SK-N-SH (cell line): Measurements from ENCODE around the gene MCF2L2. TPM values are rescaled to one million over a fixed set of nuclear protein-coding genes. Genes with fewer than 3 reads are reported as not detected.

Source experiments
- CTCF ChIA-PET: fragments of 300-600, 350-600 bp; formaldehyde crosslinking; extraction: SDS; loops from one replicate; lab custom pipeline; 2021; lab: Yijun Ruan, JAX
- POLR2A ChIA-PET: fragments of 350-600 bp; sonication (Branson Sonifier 250); formaldehyde crosslinking; extraction: SDS; loops from one replicate; lab custom pipeline; 2020; ENCODE audit warnings: antibody characterized with exemption, inconsistent platforms; lab: Yijun Ruan, JAX
- DNase-seq: peaks from one replicate; pipeline ENCODE4 v3.0.0; 2012
- H2AFZ ChIP-seq: fragments of 200-600 bp; sonication (generic); 2 replicates; pipeline ENCODE4 v1.8.1; 2016; ENCODE audit warnings: antibody characterized with exemption, mild to moderate bottlenecking, low read depth
- H3F3A ChIP-seq: fragments of 200-600 bp; sonication (generic); replicated peaks from 2 replicates; pipeline ENCODE3; 2016; ENCODE audit warnings: antibody characterized with exemption, mild to moderate bottlenecking; ENCODE audit not compliant: insufficient read depth
- H3K27ac ChIP-seq, 2 experiments: fragments of 200-500 bp in 1 of 2; fragments of 200-600 bp in 1 of 2; sonication (Bioruptor generic) in 1 of 2; sonication (generic), shearing (Covaris generic) in 1 of 2; 2 replicates each; pipeline versions ENCODE4 v1.5.1 to v1.6.1; 2014 to 2016; ENCODE audit warnings: low read depth in 2 of 2, inconsistent platforms in 1 of 2, low read length in 1 of 2, mild to moderate bottlenecking in 1 of 2, mixed read lengths in 1 of 2
- H3K27me3 ChIP-seq: fragments of 200-600 bp; sonication (generic), shearing (Covaris generic); 2 replicates; pipeline ENCODE4 v1.6.1; 2016; ENCODE audit warnings: mixed run types; ENCODE audit not compliant: insufficient read depth
- H3K36me3 ChIP-seq, 2 experiments: fragments of 200-500 bp in 1 of 2; fragments of 200-600 bp in 1 of 2; sonication (Bioruptor generic) in 1 of 2; sonication (generic) in 1 of 2; replicated peaks in 1 of 2; 2 replicates each; pipeline versions ENCODE3 to v1.5.1; 2014 to 2016; ENCODE audit warnings: low read length in 1 of 2, mild to moderate bottlenecking in 1 of 2; ENCODE audit not compliant: insufficient read depth in 2 of 2, control insufficient read depth in 1 of 2
- H3K4me1 ChIP-seq, 2 experiments: fragments of 200-500 bp in 1 of 2; fragments of 200-600 bp in 1 of 2; sonication (Bioruptor generic) in 1 of 2; sonication (generic), shearing (Covaris generic) in 1 of 2; 2 replicates each; pipeline versions ENCODE4 v1.5.1 to v1.6.1; 2014 to 2016; ENCODE audit warnings: low read depth in 1 of 2, low read length in 1 of 2, mixed run types in 1 of 2; ENCODE audit not compliant: insufficient read depth in 2 of 2, control insufficient read depth in 1 of 2
- H3K4me2 ChIP-seq: fragments of 200-600 bp; sonication (generic), shearing (Covaris generic); 2 replicates; pipeline ENCODE4 v1.6.1; 2017; ENCODE audit warnings: mixed run types
- H3K4me3 ChIP-seq, 2 experiments: fragments of 200-500 bp in 1 of 2; fragments of 200-600 bp in 1 of 2; sonication (Bioruptor generic) in 1 of 2; sonication (generic), shearing (Covaris generic) in 1 of 2; 2 replicates each; pipeline versions ENCODE4 v1.5.1 to v1.8.1; 2014 to 2016; ENCODE audit warnings: low read depth in 2 of 2, inconsistent platforms in 1 of 2, low read length in 1 of 2, mild to moderate bottlenecking in 1 of 2, mixed read lengths in 1 of 2, moderate library complexity in 1 of 2
- H3K79me2 ChIP-seq: fragments of 200-600 bp; sonication (generic); 2 replicates; pipeline ENCODE4 v1.8.1; 2017; ENCODE audit warnings: mild to moderate bottlenecking; ENCODE audit not compliant: insufficient read depth
- H3K9ac ChIP-seq: fragments of 200-600 bp; sonication (generic); 2 replicates; pipeline ENCODE4 v1.6.1; 2017; ENCODE audit warnings: mixed run types
- H3K9me2 ChIP-seq: fragments of 200-600 bp; sonication (generic); 2 replicates; pipeline ENCODE4 v1.6.1; 2017; ENCODE audit warnings: mixed run types
- H3K9me3 ChIP-seq: fragments of 200-600 bp; sonication (generic); 2 replicates; pipeline ENCODE4 v1.6.1; 2017; ENCODE audit warnings: mixed run types, mild to moderate bottlenecking, moderate library complexity
- H4K20me1 ChIP-seq: fragments of 200-600 bp; sonication (generic); 2 replicates; pipeline ENCODE4 v1.6.1; 2017; ENCODE audit warnings: mild to moderate bottlenecking, mixed run types; ENCODE audit not compliant: insufficient read depth
- CHD2 ChIP-seq: fragments of 150-350 bp; IDR thresholded peaks from 2 replicates; pipeline ENCODE4 v1.6.1; 2018; ENCODE audit warnings: low read length; ENCODE audit not compliant: partially characterized antibody
- ELF1 ChIP-seq: IDR thresholded peaks from 2 replicates; pipeline ENCODE4 v1.4.0; 2012
- EZH2phosphoT487 ChIP-seq: fragments of 200-600 bp; sonication (generic); IDR thresholded peaks from 2 replicates; pipeline ENCODE4 v1.6.1; 2017; ENCODE audit warnings: low read depth, mixed run types, mild to moderate bottlenecking, antibody characterized with exemption, moderate library complexity, borderline replicate concordance
- FOSL2 ChIP-seq: IDR thresholded peaks from 2 replicates; pipeline ENCODE4 v1.4.0; 2012; ENCODE audit warnings: low read depth, mild to moderate bottlenecking, moderate library complexity, borderline replicate concordance
- GATA2 ChIP-seq: sonication (generic); formaldehyde crosslinking; IDR thresholded peaks from 2 replicates; pipeline ENCODE4 v1.5.0; 2020; ENCODE audit warnings: mild to moderate bottlenecking, missing genetic modification reagents
- JUND ChIP-seq: IDR thresholded peaks from 2 replicates; pipeline ENCODE4 v1.4.0; 2012
- MEF2A ChIP-seq: IDR thresholded peaks from 2 replicates; pipeline ENCODE4 v1.4.0; 2012; ENCODE audit warnings: low read depth, borderline replicate concordance
- MXI1 ChIP-seq: IDR thresholded peaks from 2 replicates; pipeline ENCODE4 v1.6.1; 2012; ENCODE audit warnings: mild to moderate bottlenecking, low read depth, low read length, improper control_type of control experiment
- NRF1 ChIP-seq: IDR thresholded peaks from 2 replicates; pipeline ENCODE4 v1.6.1; 2012; ENCODE audit warnings: low read depth, mild to moderate bottlenecking, low read length
- POLR2AphosphoS5 ChIP-seq: IDR thresholded peaks from 2 replicates; pipeline ENCODE4 v1.6.1; 2012; ENCODE audit warnings: low read depth, low read length
- RAD21 ChIP-seq: IDR thresholded peaks from 2 replicates; pipeline ENCODE4 v1.6.1; 2012; ENCODE audit warnings: mild to moderate bottlenecking, low read length
- REST ChIP-seq: IDR thresholded peaks from 2 replicates; pipeline ENCODE4 v1.6.1; 2012; ENCODE audit warnings: mild to moderate bottlenecking, low read depth, low read length, moderate library complexity
- RXRA ChIP-seq: IDR thresholded peaks from 2 replicates; pipeline ENCODE4 v1.4.0; 2012; ENCODE audit warnings: low read depth, mild to moderate bottlenecking, borderline replicate concordance
- TAF1 ChIP-seq: IDR thresholded peaks from 2 replicates; pipeline ENCODE4 v1.6.1; 2012; ENCODE audit warnings: low read depth, mild to moderate bottlenecking, low read length, moderate library complexity, borderline replicate concordance
- TCF12 ChIP-seq: IDR thresholded peaks from 2 replicates; pipeline ENCODE4 v1.4.0; 2012
- TEAD4 ChIP-seq: IDR thresholded peaks from 2 replicates; pipeline ENCODE4 v1.4.0; 2012; ENCODE audit warnings: mild to moderate bottlenecking, borderline replicate concordance; ENCODE audit not compliant: insufficient read depth
- YY1 ChIP-seq: IDR thresholded peaks from 2 replicates; pipeline ENCODE4 v1.4.0; 2012; ENCODE audit warnings: low read depth, mild to moderate bottlenecking
- WGBS: methylation state at CpG from one replicate; pipeline ENCODE4 v1.1.6; 2017; ENCODE audit warnings: low lambda C conversion rate; 5-methylcytosine and 5-hydroxymethylcytosine counted together
- polyA plus RNA-seq, 3 experiments: library from polyadenylated mRNA; depleted of rRNA; stranded (reverse); fragments of >200 nt; gene quantifications; 2 replicates each; pipeline ENCODE4 v1.2.3, GENCODE V29; 2012
- TF ChIP-seq, protein P1 (sequence below): fragments of 200-600 bp; sonication (generic); IDR thresholded peaks from 2 replicates; pipeline ENCODE4 v1.6.1; 2017; ENCODE audit warnings: antibody characterized with exemption, mild to moderate bottlenecking, moderate library complexity
- TF ChIP-seq, protein P2 (sequence below): fragments of 150-350 bp; IDR thresholded peaks from 2 replicates; pipeline ENCODE4 v1.6.1; 2016; ENCODE audit warnings: mild to moderate bottlenecking, low read depth, low read length

MCF2L2 gene
- polyA plus RNA-seq, 1 of the 3 experiments (the other 2 are of a cell fraction) = 0.56 TPM

DNA sequence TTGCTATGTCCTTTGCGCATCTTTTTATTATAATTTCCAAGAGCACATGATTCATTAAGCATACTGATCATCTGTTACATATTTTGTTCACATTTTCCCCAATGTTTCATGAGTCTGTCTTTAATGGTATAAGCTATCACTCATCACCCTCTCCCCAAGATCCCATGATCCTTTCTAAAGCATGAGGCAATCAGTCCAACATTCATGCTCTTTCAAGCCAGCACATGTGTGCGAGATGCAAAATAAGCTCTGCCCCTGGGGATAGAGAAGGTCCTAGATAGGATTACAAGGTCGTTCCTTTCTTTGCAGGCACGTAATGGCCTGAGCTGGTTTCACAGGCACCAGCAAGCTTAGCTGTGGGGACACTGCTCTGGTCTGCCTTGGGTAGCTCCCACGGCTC is 207.6 kb downstream of the MCF2L2 start:
- Histone ChIP-seq H3K4me1 (no peaks in the 10 kb centered on the region), H3K27ac (no peak overlapping the region), H3K4me3 (no peak overlapping the region), H2AFZ (no peak overlapping the region), H3F3A (no peaks in the 10 kb centered on the region), H3K9me2 (no peaks in the 10 kb centered on the region), H3K27me3 (no peaks in the 10 kb centered on the region), H4K20me1 (no peaks in the 10 kb centered on the region), H3K4me2 (no peak overlapping the region), H3K9ac (no peak overlapping the region), H3K79me2 (no peaks in the 10 kb centered on the region), H3K9me3 (no peaks in the 10 kb centered on the region), H3K36me3 (no peaks in the 10 kb centered on the region)
- ChIA-PET CTCF (no interaction called here), POLR2A (no interaction called here)
- TF ChIP-seq REST = no peak
- TF ChIP-seq, protein P1, sequence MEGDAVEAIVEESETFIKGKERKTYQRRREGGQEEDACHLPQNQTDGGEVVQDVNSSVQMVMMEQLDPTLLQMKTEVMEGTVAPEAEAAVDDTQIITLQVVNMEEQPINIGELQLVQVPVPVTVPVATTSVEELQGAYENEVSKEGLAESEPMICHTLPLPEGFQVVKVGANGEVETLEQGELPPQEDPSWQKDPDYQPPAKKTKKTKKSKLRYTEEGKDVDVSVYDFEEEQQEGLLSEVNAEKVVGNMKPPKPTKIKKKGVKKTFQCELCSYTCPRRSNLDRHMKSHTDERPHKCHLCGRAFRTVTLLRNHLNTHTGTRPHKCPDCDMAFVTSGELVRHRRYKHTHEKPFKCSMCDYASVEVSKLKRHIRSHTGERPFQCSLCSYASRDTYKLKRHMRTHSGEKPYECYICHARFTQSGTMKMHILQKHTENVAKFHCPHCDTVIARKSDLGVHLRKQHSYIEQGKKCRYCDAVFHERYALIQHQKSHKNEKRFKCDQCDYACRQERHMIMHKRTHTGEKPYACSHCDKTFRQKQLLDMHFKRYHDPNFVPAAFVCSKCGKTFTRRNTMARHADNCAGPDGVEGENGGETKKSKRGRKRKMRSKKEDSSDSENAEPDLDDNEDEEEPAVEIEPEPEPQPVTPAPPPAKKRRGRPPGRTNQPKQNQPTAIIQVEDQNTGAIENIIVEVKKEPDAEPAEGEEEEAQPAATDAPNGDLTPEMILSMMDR = no peak
- no peak for TF ChIP-seq POLR2AphosphoS5
- no peak for TF ChIP-seq RXRA
- no peak for TF ChIP-seq RAD21
- TF ChIP-seq TAF1 = no peak
- TF ChIP-seq EZH2phosphoT487 = no peak
- TF ChIP-seq, protein P2, sequence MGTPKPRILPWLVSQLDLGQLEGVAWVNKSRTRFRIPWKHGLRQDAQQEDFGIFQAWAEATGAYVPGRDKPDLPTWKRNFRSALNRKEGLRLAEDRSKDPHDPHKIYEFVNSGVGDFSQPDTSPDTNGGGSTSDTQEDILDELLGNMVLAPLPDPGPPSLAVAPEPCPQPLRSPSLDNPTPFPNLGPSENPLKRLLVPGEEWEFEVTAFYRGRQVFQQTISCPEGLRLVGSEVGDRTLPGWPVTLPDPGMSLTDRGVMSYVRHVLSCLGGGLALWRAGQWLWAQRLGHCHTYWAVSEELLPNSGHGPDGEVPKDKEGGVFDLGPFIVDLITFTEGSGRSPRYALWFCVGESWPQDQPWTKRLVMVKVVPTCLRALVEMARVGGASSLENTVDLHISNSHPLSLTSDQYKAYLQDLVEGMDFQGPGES = no peak
- DNase-seq = no peak
- 68% methylated on average over 5 of the region's 5 CpGs for WGBS

DNA sequence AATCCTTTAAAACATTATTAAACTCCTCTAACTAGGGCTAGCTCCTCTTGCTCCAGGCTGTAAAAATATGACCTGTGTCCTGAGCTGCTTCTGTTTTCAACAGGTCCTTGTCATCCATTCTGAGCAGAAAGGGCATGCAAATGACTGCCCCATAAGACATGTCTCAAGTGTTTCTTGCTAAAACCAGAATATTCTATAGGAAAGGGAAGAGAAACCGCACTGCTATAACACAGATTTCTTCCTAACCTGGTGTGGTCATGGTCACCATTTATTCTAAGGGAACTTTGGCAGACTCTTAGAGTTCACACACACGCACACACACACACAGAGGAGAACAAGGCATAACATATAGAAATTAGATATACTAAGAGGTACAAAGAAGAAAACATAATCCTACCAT is 209.6 kb downstream of the MCF2L2 start:
- no peak overlapping the region for H3K27ac ChIP-seq
- H3K4me3 ChIP-seq = no peak overlapping the region
- H3K79me2 ChIP-seq = no peaks in the 10 kb centered on the region
- WGBS = 62% methylated on average over 2 of the region's 2 CpGs
- POLR2A ChIA-PET = no interaction called here
- H2AFZ ChIP-seq = no peak overlapping the region
- DNase-seq = no peak
- CTCF ChIA-PET = interaction anchor here (1.4 to 1.5 kb wide), 2 partner anchors 9 to 163 kb away, joined by 4 to 6 read pairs; no protein-coding TSS in a partner anchor
- no peaks in the 10 kb centered on the region for H3K36me3 ChIP-seq
- H3K9ac ChIP-seq = no peak overlapping the region
- H3K9me3 ChIP-seq = no peaks in the 10 kb centered on the region
- H3K27me3 ChIP-seq = no peaks in the 10 kb centered on the region
- no peaks in the 10 kb centered on the region for H3K9me2 ChIP-seq
- H4K20me1 ChIP-seq = no peaks in the 10 kb centered on the region
- no peaks in the 10 kb centered on the region for H3K4me1 ChIP-seq
- H3K4me2 ChIP-seq = no peak overlapping the region
- no peaks in the 10 kb centered on the region for H3F3A ChIP-seq
- TF ChIP-seq TCF12 = no peak
- no peak for TF ChIP-seq YY1
- no peak for TF ChIP-seq GATA2 (CRISPR knock-in tag)
- TF ChIP-seq MEF2A = no peak
- no peak for TF ChIP-seq TAF1
- TF ChIP-seq MXI1 = no peak
- TF ChIP-seq TEAD4 = no peak
- no peak for TF ChIP-seq CHD2
- TF ChIP-seq ELF1 = no peak
- TF ChIP-seq, protein P1 = no peak
- no peak for TF ChIP-seq NRF1
- no peak for TF ChIP-seq FOSL2
- TF ChIP-seq, protein P2 = no peak
- no peak for TF ChIP-seq JUND
